ENCODE results near the gene TBC1D30.

The TBC1D30 gene

GRCh38 chr12:64912516-64913255, 88.2 kb downstream of the TBC1D30 start:
- DNase-seq (no peak), ATAC-seq (replicated peaks) (no peak)
- H3K9me3 Mint-ChIP-seq = no peaks in the 10 kb centered on the region
- no peak overlapping the region for H3K27ac Mint-ChIP-seq
- no peaks in the 10 kb centered on the region for H3K36me3 Mint-ChIP-seq (ENCODE audit: insufficient read depth)
- H3K4me1 Mint-ChIP-seq (ENCODE audit: low read depth in 2 of 2) = no peaks in the 10 kb centered on the region
- no peak overlapping the region for H3K4me3 Mint-ChIP-seq
- H3K27me3 Mint-ChIP-seq = peaks cover 28 to 45% of the 10 kb centered on the region in 2 donors

GRCh38 chr12:64915242-64915641, 90.8 kb downstream of the TBC1D30 start:
- DNase-seq (no peak), ATAC-seq (replicated peaks) (no peak)
- H3K4me1 Mint-ChIP-seq (ENCODE audit: low read depth in 2 of 2) = no peaks in the 10 kb centered on the region
- H3K36me3 Mint-ChIP-seq (ENCODE audit: insufficient read depth) = no peaks in the 10 kb centered on the region
- H3K27ac Mint-ChIP-seq = no peak overlapping the region
- H3K27me3 Mint-ChIP-seq = peaks cover 44 to 60% of the 10 kb centered on the region in 2 donors
- H3K4me3 Mint-ChIP-seq = no peak overlapping the region
- no peaks in the 10 kb centered on the region for H3K9me3 Mint-ChIP-seq

GRCh38 chr12:64916411-64917261, 92.2 kb downstream of the TBC1D30 start:
- ATAC-seq (replicated peaks) (no peak), DNase-seq (no peak)
- Mint-ChIP-seq H3K4me3 (no peak overlapping the region), H3K36me3 (ENCODE audit: insufficient read depth) (no peaks in the 10 kb centered on the region), H3K27me3 (peaks cover 42 to 68% of the 10 kb centered on the region in 2 donors), H3K27ac (no peak overlapping the region), H3K9me3 (no peaks in the 10 kb centered on the region), H3K4me1 (ENCODE audit: low read depth in 2 of 2) (no peaks in the 10 kb centered on the region)

GRCh38 chr12:64918344-64918743, 93.9 kb downstream of the TBC1D30 start:
- Mint-ChIP-seq H3K27me3 (peaks cover 27 to 59% of the 10 kb centered on the region in 2 donors), H3K36me3 (ENCODE audit: insufficient read depth) (no peaks in the 10 kb centered on the region), H3K9me3 (no peaks in the 10 kb centered on the region), H3K4me3 (no peak overlapping the region), H3K27ac (no peak overlapping the region), H3K4me1 (ENCODE audit: low read depth in 2 of 2) (no peaks in the 10 kb centered on the region)
- DNase-seq (no peak), ATAC-seq (replicated peaks) (no peak)

GRCh38 chr12:64918801-64919200, 94.4 kb downstream of the TBC1D30 start:
- Mint-ChIP-seq H3K4me3 (no peak overlapping the region), H3K4me1 (ENCODE audit: low read depth in 2 of 2) (no peaks in the 10 kb centered on the region), H3K27ac (no peak overlapping the region), H3K27me3 (peaks cover 22 to 54% of the 10 kb centered on the region in 2 donors), H3K36me3 (ENCODE audit: insufficient read depth) (no peaks in the 10 kb centered on the region), H3K9me3 (no peaks in the 10 kb centered on the region)
- ATAC-seq (replicated peaks) (no peak), DNase-seq (no peak)

GRCh38 chr12:64922853-64923252, 98.4 kb downstream of the TBC1D30 start:
- H3K4me3 Mint-ChIP-seq = no peak overlapping the region
- ATAC-seq (replicated peaks) (no peak), DNase-seq (no peak)
- no peaks in the 10 kb centered on the region for H3K4me1 Mint-ChIP-seq (ENCODE audit: low read depth in 2 of 2)
- no peak overlapping the region for H3K27ac Mint-ChIP-seq
- no peaks in the 10 kb centered on the region for H3K9me3 Mint-ChIP-seq
- no peaks in the 10 kb centered on the region for H3K36me3 Mint-ChIP-seq (ENCODE audit: insufficient read depth)
- peaks cover 37 to 59% of the 10 kb centered on the region in 2 donors for H3K27me3 Mint-ChIP-seq

GRCh38 chr12:64923536-64923935, 99.1 kb downstream of the TBC1D30 start:
- Mint-ChIP-seq H3K27ac (no peak overlapping the region), H3K4me1 (ENCODE audit: low read depth in 2 of 2) (no peaks in the 10 kb centered on the region), H3K9me3 (no peaks in the 10 kb centered on the region), H3K27me3 (peaks cover 35 to 52% of the 10 kb centered on the region in 2 donors), H3K4me3 (no peak overlapping the region), H3K36me3 (ENCODE audit: insufficient read depth) (no peaks in the 10 kb centered on the region)
- DNase-seq = no peak
- ATAC-seq (replicated peaks) = no peak
